Eye (tissue), 1 donor: ENCODE results near the gene DTL.

Experiments used
- DNase-seq: peaks from one replicate; pipeline ENCODE4 v3.0.0-alpha.2; 2015

DTL gene

GRCh38 chr1:212129781-212130180 lies 94.2 kb downstream of the DTL start:
- DNase-seq = no peak

DNA sequence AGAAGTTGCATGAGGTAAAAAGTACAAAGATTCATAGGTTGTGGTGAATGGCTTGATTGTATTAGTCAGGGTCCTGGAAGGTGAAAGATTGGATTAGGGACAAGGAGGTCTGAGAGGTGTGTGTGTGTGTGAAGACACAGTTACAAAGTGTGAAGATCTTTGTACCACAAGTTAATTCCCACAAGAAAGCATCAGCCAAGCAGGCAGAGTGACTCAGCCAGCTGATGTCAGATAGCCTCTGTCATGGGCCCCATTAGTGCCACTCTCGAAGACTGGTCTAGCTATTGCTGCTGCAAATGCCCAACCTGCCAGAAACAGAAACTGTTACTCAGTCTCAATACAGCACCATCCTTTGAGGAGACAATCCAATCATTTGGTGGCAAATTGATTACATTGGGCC lies 96.5 kb downstream of the DTL start:
- DNase-seq = no peak

DNA sequence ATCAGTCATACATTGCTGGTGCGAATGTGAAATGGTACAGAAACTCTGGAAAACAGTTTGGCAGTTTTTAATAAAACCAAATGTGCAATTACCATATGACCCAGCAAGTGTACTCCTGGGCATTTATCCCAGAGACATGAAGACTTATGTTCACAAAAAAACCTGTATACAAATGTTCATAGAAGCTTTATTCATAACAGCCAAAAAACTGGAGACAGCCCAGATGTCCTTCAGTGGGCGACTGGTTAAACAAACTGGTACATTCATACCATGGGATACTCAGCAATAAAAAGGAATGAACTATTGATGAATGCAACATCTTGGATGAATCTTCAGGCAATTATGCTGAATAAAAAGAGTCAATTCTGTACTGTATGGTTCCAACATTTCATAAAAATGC lies 97.8 kb downstream of the DTL start:
- DNase-seq = no peak

DNA sequence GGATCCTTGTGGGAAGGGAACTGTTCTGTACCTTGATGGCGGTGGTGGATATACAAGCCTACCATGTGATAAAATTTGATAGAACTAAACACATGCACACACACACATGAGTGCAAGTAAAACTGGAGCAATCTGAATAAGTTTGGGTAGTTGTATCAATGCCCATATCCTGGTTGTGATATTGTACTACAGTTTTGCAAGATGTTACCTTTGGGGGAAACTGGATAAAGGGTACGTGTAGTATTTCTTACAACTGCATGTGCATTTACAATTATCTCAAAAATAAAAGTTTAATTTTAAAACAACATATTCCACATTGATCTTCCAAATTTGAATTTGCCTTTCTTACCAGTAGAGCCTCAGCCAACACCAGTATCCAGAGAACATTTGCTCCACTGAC lies 99.6 kb downstream of the DTL start:
- no peak for DNase-seq

- DNase-seq = no peak
Measured at GRCh38 chr1:212137854-212138253, 102.3 kb downstream of the DTL start.

- no peak for DNase-seq
Measured at GRCh38 chr1:212138457-212138856, 102.9 kb downstream of the DTL start.

DNA sequence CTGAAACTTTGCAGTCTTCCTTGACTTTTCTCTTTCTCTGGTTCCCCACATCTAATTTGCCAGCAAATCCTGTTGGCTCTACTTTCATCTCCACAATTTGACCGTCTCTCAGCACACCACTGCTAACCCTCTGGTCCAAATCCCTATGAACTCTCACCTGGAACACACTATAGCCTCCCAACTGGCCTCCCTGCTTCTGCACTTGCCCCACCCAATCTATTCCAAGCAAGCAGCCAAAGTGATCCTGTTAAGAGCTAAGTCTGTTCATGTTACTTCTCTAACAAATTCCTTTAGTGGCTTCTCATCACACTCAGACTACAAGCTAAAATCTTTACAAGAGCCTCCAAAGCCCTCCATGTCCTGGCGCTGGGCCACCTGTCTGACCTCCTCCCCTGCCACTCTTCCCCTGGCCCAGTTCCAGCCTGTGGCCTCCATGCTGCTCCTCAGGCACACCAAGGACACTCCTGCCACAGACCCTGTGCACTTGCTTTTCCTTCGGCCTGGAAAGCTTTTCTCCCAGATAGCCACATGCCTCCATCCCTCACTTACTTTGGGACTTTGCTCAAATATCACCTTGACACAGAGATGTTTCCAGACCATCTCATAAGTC lies 104.1 kb downstream of the DTL start:
- no peak for DNase-seq

DNA sequence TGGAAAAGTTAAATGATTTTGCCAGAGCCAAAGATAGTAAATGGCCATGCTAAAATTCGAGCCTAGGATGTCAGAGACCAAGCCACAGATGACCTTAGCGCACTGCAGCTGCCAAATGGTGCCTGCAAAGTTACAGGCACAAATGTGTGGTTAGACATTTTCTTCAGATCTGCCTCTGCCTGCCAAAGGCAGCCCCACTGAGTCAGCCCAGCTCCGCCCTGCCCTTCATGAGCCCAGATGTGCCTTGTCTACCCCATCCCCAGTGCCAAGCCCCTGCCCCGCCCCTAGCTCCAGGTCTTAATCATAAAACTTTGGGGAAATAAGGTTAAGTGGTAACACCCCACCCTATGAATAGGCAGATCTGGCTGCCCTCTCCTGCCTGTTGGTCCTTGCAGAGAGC lies 105.9 kb downstream of the DTL start:
- DNase-seq = no peak

DNA sequence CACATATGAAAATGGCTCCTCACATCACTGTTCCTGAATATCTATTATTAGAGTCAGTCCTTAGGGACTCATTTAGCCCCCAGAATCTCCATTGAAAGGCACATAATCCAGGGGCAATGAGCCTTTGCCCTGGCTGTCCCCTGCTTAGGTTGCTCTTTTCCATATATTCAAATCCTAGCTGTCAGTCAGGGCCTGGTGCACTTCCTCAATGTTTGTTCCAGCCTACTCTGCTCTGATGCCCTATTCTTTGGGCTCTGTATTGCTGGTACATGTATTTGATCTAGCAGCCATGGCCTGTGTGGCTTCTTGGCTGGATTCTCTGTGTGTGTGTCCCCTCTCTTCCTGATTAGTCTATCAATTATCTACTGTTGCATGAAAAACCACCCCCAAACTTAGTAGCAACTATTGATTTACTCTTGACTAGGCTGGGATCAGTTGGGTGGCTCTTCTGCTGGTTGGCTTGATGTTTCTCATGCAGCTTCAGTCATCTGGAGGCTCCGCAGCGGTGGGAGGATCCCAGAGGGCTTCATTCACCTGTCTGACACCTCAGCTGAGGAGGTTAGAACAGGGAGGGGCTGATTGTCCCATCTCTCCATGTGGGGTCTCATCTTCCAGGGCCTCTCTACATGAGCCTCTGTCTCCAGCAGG lies 107.5 kb downstream of the DTL start:
- DNase-seq = no peak

- no peak for DNase-seq
Measured at GRCh38 chr1:212147581-212148033, 112.1 kb downstream of the DTL start.

- DNase-seq = no peak
Measured at GRCh38 chr1:212149566-212149965, 114.0 kb downstream of the DTL start.

DNA sequence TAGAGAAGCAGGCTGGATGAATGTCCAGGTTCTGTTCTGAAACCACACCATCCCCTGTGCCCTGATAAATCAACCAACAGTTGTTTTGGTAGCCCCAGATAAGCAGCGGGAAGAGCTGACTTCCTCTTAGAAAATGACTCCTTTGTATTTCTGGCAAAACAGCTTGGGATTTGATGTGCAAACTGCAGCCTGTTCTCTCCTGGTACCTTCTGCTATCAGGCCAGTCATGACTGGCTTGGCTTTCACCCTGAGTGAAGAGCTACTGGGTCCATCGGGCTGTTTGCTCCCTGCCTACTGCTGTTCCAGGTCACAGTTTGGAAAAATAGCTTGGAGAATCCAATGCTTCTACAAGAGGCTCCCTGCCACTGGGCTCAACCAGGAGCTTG lies 116.8 kb downstream of the DTL start:
- no peak for DNase-seq

- DNase-seq = no peak
Measured at GRCh38 chr1:212152869-212153268, 117.3 kb downstream of the DTL start.

DNA sequence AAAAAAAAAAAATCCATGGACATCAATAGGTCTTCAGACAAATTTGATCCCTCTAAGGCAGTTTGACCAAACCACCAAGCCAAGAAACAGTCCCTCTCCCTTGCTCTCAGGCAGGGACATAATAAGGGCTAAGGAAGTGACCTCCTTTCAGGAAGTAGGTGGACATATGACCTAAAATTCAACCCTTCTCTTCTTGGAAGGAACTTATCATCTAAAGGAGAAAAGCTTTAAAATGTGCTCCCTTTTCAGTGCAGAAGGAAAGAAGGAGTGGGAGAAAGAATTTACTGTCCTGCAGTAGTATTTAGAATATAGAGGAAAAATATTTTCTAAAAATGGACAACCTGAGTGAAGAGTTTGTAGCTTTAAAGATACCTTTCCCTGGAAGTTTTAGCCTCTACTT lies 118.1 kb downstream of the DTL start:
- no peak for DNase-seq
